Suprapubic skin (tissue), 4 donors: ENCODE measurements around the gene MRPL24. TPM values are rescaled to one million over a fixed set of nuclear protein-coding genes. Genes with fewer than 3 reads are reported as not detected.

Source experiments
- DNase-seq, 2 donors: peaks; one replicate each; pipeline ENCODE4 v3.0.0-alpha.2; 2019; ENCODE audit warnings: low spot score in 2 of 2
- H3K27ac ChIP-seq: fragments of 200-600 bp; sonication (generic); one replicate; pipeline ENCODE4 v1.5.1; 2019
- H3K27me3 ChIP-seq: fragments of 200-600 bp; sonication (generic); one replicate; pipeline ENCODE4 v1.5.1; 2019
- H3K36me3 ChIP-seq: fragments of 200-600 bp; sonication (generic); one replicate; pipeline ENCODE4 v1.5.1; 2019
- H3K4me1 ChIP-seq: fragments of 200-600 bp; sonication (generic); one replicate; pipeline ENCODE4 v1.5.1; 2019
- H3K4me3 ChIP-seq: fragments of 200-600 bp; sonication (generic); one replicate; pipeline ENCODE4 v1.5.1; 2019; ENCODE audit warnings: mild to moderate bottlenecking
- H3K9me3 ChIP-seq: fragments of 200-600 bp; sonication (generic); one replicate; pipeline ENCODE4 v1.5.1; 2019
- CTCF ChIP-seq, 2 donors: fragments of 200-600 bp in 1 of 2; fragments of 450-650 bp in 1 of 2; sonication (generic) in 1 of 2; IDR thresholded peaks; one replicate each; pipeline ENCODE4 v1.5.1; 2016 to 2019; ENCODE audit warnings: antibody characterized with exemption in 2 of 2, mild to moderate bottlenecking in 1 of 2, moderate library complexity in 1 of 2
- EP300 ChIP-seq: sonication (generic); formaldehyde crosslinking; IDR thresholded peaks from one replicate; pipeline ENCODE4 v1.6.1; 2017; ENCODE audit warnings: antibody characterized with exemption
- POLR2A ChIP-seq, 2 donors: fragments of 450-650 bp; IDR thresholded peaks; one replicate each; pipeline ENCODE4 v1.6.1; 2017; ENCODE audit warnings: antibody characterized with exemption in 2 of 2, mild to moderate bottlenecking in 2 of 2, moderate library complexity in 2 of 2
- POLR2AphosphoS5 ChIP-seq, 3 donors: sonication (generic); formaldehyde crosslinking; IDR thresholded peaks; one replicate each; pipeline ENCODE4 v1.6.1; 2017; ENCODE audit warnings: antibody characterized with exemption in 3 of 3
- WGBS: methylation state at CpG from one replicate; pipeline ENCODE4 v1.1.5; 2018; 5-methylcytosine and 5-hydroxymethylcytosine counted together
- total RNA-seq, 4 donors: library from RNA; depleted of rRNA; stranded (reverse); fragments of >200 nt; gene quantifications; one replicate each; pipeline ENCODE4 v1.1.0, GENCODE V29; 2016

Gene MRPL24
- total RNA-seq, 4 donors from 2014 or later = 33.6 to 66.6 (median 55.0) TPM

- DNase-seq = peak in 1 of 2 donors; percentile 76
- peak within 1 kb of the TSS; percentile 55 for H3K4me3 ChIP-seq
- 8% methylated on average over 14 of the region's 42 CpGs for WGBS
- H3K4me1 ChIP-seq = peaks cover 75% of the 10 kb centered on the region
- peaks cover 3% of the 10 kb centered on the region for H3K27me3 ChIP-seq
- peak within 1 kb of the TSS; percentile 80 for H3K27ac ChIP-seq
- TF ChIP-seq EP300 = no peak
- no peak for TF ChIP-seq CTCF (IDR thresholded peaks at IDR 0.05)
- no peak for TF ChIP-seq POLR2A (IDR thresholded peaks at IDR 0.05)
- TF ChIP-seq POLR2AphosphoS5 (IDR thresholded peaks at IDR 0.05) = no peak
- H3K36me3 ChIP-seq = no peaks in the 10 kb centered on the region
- H3K9me3 ChIP-seq = no peaks in the 10 kb centered on the region
These were observed 35.5 kb downstream of the MRPL24 start, which contains the start of gene CRABP2 for GRCh38 chr1:156705321-156705917. Gene CRABP2 (minus strand): TSS chr1:156705583. CDS start chr1:156705446, 137 bp downstream.

- peak in 1 of 2 donors; percentile 84 for DNase-seq
- WGBS = 7% methylated on average over 4 of the region's 29 CpGs
- Histone ChIP-seq H3K4me3 (peak overlapping the region; percentile 55), H3K36me3 (peaks cover 1% of the 10 kb centered on the region), H3K9me3 (no peaks in the 10 kb centered on the region), H3K27me3 (peaks cover 3% of the 10 kb centered on the region), H3K4me1 (peaks cover 70% of the 10 kb centered on the region), H3K27ac (peak overlapping the region; percentile 80)
- TF ChIP-seq POLR2AphosphoS5 (IDR thresholded peaks at IDR 0.05) = no peak
- TF ChIP-seq POLR2A (IDR thresholded peaks at IDR 0.05) = no peak
- TF ChIP-seq CTCF (IDR thresholded peaks at IDR 0.05) = no peak
- TF ChIP-seq EP300 = no peak
These were observed 36.0 kb downstream of the MRPL24 start for GRCh38 chr1:156704930-156705320.

DNA sequence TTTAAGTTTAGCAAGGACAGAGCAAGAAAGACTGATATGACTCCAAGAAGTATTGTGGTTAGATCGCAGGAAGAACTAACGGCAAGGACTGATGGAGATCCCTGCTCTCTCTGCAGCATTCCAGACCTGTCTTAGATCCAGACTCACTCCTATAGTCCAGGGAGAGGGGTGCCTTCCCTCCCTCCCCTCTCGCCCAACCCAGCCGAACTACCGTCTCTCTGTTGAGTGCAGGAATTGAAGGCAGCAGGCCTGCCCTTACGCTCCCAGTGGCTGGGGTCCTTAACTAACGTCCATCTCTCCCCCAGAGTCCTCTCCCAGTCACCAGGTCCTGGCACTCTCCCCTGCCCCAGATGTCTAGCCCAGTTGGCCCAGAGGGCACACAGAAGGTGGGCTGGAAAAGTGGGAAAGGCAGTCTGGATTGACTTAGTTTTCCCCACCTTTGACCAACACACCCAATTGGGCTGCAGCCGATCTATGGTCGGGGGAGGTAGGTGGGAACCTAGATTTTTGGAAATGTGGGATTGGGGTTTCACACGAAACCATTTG is 36.6 kb downstream of the MRPL24 start:
- H3K4me3 ChIP-seq = peak overlapping the region; percentile 55
- H3K27ac ChIP-seq = peak overlapping the region; percentile 80
- no peaks in the 10 kb centered on the region for H3K9me3 ChIP-seq
- H3K27me3 ChIP-seq = peaks cover 3% of the 10 kb centered on the region
- no peak for DNase-seq
- peaks cover 64% of the 10 kb centered on the region for H3K4me1 ChIP-seq
- WGBS = 55% methylated on average over 10 of the region's 10 CpGs
- peaks cover 8% of the 10 kb centered on the region for H3K36me3 ChIP-seq
- TF ChIP-seq CTCF (IDR thresholded peaks at IDR 0.05) (no peak), POLR2AphosphoS5 (IDR thresholded peaks at IDR 0.05) (no peak), EP300 (no peak), POLR2A (IDR thresholded peaks at IDR 0.05) (no peak)

DNA sequence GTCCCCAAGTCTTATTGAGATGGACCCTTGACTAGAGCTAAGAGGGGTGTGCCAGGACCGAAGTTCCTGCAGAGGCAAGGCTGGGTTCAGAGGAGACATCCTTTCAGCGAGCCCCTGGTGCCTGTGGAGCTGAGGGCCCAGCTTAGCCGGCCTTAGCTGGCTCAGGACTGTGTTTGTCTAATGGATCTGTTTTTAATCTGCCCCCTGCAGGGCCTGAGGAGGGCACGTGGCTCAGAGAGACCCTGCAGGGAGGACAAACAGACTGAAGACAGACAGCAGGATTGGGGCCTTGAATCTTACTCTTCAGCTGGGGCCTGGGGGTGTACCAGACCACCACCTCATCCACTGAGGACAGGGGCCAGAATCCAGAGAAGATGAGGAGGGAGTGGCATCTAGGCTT is 37.1 kb downstream of the MRPL24 start:
- 50% methylated on average over 1 of the region's 4 CpGs for WGBS

More for the DNA sequence above, 37.1 kb downstream of the MRPL24 start:
- Histone ChIP-seq H3K36me3 (peaks cover 11% of the 10 kb centered on the region), H3K27ac (no peak overlapping the region), H3K4me1 (peaks cover 59% of the 10 kb centered on the region), H3K9me3 (no peaks in the 10 kb centered on the region), H3K4me3 (peak overlapping the region; percentile 55), H3K27me3 (peaks cover 3% of the 10 kb centered on the region)
- TF ChIP-seq POLR2AphosphoS5 (IDR thresholded peaks at IDR 0.05) (no peak), CTCF (IDR thresholded peaks at IDR 0.05) (no peak), POLR2A (IDR thresholded peaks at IDR 0.05) (no peak), EP300 (no peak)
- no peak for DNase-seq
